Iris pigment epithelial cell (primary cell): ENCODE data around the gene MTHFD2L.
"Not testable (repeated sequence)": the region's sequence is repeated elsewhere in the genome, so short reads cannot be mapped to it uniquely, and the experiment has no call there.

Experiments used
- DNase-seq: peaks from one replicate; pipeline ENCODE4 v3.0.0-alpha.2; 2011; ENCODE audit warnings: low read depth

The MTHFD2L gene

GRCh38 chr4:74157561-74158465 is at the start of gene MTHFD2L:
Gene MTHFD2L (plus strand): TSS chr4:74158118. CDS start chr4:74158139, 21 bp downstream.
- peak; percentile 94 for DNase-seq

- no peak for DNase-seq
These were observed 49.3 kb upstream of the MTHFD2L start for GRCh38 chr4:74108457-74109115.

GRCh38 chr4:74109116-74109869 is 48.6 kb upstream of the MTHFD2L start:
- DNase-seq: peak; percentile 99

GRCh38 chr4:74109870-74110605 is 47.9 kb upstream of the MTHFD2L start:
- DNase-seq: peak; percentile 89

GRCh38 chr4:74110670-74111069 is 47.2 kb upstream of the MTHFD2L start:
- DNase-seq: no peak

- no peak for DNase-seq
These were observed 46.5 kb upstream of the MTHFD2L start for GRCh38 chr4:74111306-74111975.

GRCh38 chr4:74111990-74112389 is 45.9 kb upstream of the MTHFD2L start:
- DNase-seq: peak; percentile 71

GRCh38 chr4:74112399-74113105 is 45.4 kb upstream of the MTHFD2L start:
- DNase-seq: no peak

- DNase-seq: peak; percentile 93
These were observed 43.7 kb upstream of the MTHFD2L start for GRCh38 chr4:74114234-74114633.

- peak; percentile 98 for DNase-seq
These were observed 40.8 kb upstream of the MTHFD2L start for GRCh38 chr4:74117024-74117534.

- no peak for DNase-seq
These were observed 39.1 kb upstream of the MTHFD2L start for GRCh38 chr4:74118600-74119338.

GRCh38 chr4:74120086-74120485 is 37.8 kb upstream of the MTHFD2L start:
- DNase-seq: no peak

- DNase-seq: no peak
These were observed 36.0 kb upstream of the MTHFD2L start for GRCh38 chr4:74121643-74122579.

GRCh38 chr4:74123065-74123728 is 34.7 kb upstream of the MTHFD2L start:
- peak; percentile 57 for DNase-seq

GRCh38 chr4:74125029-74125428 is 32.9 kb upstream of the MTHFD2L start:
- no peak for DNase-seq

- DNase-seq: no peak
These were observed 30.2 kb upstream of the MTHFD2L start for GRCh38 chr4:74127745-74128144.

GRCh38 chr4:74130843-74131242 is 27.1 kb upstream of the MTHFD2L start:
- not testable (repeated sequence) for DNase-seq

- DNase-seq: not testable (repeated sequence)
These were observed 25.7 kb upstream of the MTHFD2L start for GRCh38 chr4:74132188-74132587.
